SK-N-DZ (cell line): ENCODE results near the gene FRY.

Experiments
- DNase-seq: peaks from one replicate; pipeline ENCODE4 v3.0.0-alpha.2; 2015; ENCODE audit warnings: low spot score

FRY gene

DNA sequence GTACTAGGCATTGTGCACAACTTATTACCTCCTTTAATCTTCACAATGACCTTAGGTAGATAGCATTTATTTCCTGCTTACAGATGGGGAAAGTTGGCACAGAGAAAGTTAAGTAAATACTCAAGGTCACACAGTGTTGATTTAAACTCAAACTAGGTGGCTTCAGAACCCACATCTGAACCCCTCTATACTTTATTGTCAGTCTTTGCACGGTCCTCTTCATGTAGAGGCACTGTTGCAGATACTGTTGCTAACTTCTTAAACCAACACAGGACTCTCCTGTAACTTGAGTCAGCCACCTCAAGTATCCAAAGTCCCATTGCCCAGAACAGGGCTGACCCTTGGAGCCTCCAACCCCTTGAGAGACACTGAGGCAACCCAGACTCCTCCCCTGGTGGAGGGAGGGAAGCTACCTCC, 48.8 kb downstream of the FRY start:
- no peak for DNase-seq

DNA sequence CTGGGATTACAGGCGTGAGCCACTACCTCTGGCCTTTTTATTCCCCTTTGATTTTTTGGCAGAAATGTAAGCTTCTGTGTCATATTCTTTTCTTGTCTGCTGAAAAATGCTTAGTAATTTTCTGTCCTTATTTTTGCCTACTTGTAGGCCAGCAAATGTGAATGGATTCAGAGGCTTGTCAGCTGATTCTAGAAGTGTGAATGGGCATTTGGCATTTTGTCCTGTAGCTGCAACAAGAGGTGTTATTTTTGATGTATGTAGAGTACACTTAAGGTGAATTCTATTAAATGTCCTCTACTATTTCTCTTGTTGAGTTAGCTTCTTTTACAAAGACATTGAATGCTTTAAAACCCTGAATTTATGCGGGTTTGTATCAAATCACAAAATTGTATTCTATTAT, 50.0 kb downstream of the FRY start:
- DNase-seq: no peak

DNA sequence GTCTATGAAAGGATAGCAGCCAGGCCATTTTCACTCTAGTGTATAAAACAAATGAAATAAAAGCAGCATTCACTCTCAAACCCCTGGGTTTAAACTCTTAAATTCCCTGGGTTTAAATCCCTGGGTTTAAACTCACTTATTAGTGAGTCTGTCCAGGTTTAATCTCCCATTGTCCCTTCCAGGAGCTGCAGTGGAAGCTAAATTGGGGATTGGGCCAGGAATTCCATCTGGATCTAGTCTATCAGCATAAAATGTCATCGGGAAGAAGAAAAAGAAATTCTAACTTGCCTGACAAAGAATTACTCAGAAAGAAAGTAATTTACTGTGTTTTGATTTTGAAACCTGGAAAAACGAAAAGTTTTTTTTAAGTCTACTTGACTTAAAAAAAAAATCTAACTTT, 54.8 kb downstream of the FRY start:
- DNase-seq: no peak

DNA sequence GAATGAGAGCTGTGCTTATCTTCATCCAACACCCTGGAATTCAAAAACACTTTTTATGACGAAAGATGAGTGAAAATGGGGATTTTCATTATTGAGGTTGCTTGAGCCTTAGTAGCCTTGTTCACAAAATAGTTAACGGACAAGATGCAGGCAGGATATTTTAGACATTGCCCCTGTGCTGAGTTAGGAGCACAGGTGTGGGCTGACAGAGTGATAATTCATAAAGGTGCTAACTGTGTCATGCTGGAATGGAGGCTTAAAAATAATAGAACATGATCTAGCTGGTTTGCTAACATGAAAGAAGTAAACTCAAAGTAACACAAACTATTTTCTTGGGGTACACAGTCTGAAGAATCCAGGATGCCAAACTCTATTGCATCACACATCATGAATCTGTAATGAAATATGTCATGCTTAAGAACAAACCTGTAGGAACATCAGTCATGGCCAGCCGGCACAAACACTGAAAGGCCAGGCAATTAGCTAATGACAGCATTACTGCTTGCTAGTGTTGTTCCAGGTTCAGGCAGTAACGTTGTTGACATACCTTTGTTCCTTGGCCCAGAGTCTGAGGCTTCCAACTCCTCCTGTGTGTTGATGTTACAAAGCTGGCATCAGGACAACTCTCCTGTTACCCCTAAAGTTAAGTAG, 55.3 kb downstream of the FRY start:
- no peak for DNase-seq

DNA sequence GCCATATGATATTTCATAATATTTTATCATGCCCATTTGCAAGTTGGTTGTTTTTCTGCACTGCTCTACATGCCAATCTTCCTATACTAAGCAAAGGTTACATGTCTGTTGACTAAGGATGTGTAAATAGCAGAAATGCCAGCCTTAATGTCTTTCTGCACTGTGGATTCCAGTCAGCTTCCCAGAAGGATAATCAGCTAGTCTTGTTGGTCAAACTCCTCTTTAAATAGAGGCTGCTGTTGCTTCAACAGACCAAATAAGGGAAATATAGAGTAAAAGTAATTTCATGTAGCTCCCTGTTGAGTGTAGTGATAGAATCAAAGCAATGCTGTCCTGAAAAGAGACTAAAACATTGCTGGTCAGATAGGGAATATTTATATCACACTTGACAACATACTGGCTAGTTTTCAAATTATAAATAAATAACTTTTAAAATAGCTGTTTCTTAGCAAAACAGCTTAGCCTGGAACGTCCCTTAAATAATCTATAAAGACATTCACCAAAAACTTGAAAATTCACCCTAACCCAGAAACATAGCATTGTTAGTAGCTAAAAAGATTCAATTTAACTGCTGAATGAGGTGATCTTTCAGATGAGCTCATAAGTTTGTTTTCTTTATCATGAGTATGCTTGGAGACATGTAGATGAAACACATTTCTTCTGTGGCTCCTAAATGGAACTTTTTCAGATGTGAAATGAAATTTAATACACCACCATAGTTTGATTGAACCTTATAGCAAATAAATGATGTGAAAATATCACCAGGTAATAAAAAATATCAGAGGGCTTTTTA, 56.6 kb downstream of the FRY start:
- no peak for DNase-seq

DNA sequence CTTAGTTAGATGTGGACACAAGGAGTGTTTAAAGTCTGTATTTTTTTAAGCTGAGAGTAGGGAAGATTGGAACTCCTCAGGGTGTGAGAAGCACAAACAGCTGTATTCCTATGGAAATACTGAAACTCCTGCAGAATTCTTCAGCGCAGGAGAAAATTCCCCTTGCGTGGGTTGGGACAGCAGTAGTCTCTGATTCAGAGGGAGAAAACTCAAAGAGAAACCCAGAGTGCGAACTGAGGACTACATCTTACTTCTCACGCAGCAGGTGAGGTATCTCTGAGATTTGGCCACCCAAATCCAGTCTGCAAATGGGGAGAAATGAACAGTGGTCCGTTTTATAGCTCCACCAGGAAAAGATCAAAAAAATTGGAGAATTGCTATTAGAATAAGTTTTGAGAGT, 60.9 kb downstream of the FRY start:
- DNase-seq: no peak

DNA sequence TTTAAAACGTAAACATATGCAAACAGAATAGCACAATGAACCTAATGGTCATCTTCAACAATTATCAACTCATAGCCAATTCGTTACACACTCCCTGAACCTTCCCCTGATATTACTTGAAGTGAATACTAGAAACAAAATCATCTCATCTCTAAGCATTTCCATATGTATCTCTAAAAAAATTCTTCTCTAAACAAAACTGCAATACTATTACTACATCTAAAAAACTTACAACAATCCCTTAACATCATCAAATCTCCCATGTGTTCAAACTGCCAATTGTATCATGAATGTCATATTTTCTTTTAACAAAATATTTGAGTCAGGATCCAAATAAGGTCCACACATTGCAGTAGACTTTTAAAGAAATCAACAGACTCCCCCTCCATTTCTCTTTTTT, 61.4 kb downstream of the FRY start:
- DNase-seq: no peak

DNA sequence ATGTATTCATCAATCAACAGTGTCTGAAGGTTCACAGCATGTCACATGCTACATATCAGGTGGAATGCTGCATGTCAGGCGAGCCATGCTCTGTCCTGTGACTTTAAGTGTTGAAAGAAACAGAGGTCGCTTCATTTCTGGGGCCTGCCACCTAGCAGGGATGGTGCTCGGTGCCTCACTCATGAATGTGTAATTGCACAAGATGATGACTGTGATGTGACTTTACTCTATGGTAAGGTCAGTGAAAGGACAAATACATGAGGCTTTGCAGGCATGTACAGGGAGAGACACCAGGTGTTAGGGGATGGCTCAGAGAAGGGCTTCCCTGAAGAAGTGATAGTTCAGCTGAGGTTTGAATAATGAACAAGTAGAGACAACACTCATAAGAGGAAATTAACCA, 66.7 kb downstream of the FRY start:
- DNase-seq: no peak

DNA sequence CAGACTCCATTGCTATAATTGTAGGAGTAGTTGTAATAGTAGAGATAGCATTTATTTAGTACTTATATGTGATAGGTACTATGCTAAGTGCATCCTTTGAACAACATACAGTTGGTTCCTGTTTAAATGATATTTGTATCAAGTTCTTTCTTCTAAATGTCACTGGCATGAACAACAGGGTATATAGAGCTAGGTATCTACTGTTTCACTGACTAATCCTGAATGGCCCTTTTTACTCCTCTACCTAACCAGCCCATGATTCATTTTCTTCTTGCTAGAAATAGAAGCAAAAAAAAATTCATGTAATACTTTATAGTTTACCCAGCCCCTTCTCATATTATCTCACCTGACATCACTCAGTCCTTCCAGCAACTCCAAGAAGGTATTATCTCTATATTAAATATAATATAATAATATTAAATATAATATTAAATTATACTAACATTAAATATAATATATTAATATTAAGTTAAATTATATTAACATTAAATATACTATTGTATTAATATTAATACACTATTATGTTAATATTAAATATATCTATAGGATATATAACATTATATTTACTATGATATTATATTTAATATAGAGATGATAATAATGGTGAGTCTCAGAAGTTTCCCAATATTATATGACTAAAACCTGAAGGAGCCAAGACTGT, 74.2 kb downstream of the FRY start:
- DNase-seq: no peak

DNA sequence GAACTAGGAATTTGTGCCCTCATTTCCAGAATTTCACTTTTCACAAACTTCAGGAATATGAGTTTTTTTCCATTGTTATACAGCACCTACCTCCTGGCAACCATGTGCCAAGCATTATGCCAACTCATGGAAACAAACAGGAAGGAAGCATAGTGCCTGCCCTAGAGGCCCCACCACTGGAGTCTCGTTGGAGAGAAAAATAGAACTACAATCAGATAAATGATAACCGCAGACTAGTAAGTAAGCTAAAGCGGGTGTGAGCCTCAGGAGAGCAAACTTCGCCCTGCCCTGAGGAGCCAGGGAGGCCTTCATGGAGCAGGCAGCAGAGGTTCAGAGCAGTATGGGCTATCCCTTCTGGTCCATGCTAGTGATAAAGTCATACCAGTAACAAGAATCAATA, 75.9 kb downstream of the FRY start:
- DNase-seq: no peak

DNA sequence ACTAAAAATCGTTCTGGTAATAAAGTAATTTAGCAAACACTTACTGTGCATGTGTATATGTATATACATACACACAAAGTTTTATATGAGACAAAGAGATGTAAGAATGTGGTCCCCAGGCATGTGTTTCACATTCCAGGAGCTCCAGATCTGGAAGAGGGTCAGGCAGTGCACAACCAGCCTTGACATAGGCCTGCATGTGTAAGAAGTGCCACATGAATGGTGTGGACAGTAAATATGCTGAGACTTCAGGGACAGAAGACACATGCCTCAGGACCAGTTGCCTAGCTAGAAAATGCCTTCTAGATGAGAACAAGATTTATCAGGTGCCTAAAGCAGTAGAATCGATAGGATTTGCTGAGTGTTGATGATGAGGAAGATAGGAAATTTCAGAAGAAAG, 76.4 kb downstream of the FRY start:
- DNase-seq: no peak

DNA sequence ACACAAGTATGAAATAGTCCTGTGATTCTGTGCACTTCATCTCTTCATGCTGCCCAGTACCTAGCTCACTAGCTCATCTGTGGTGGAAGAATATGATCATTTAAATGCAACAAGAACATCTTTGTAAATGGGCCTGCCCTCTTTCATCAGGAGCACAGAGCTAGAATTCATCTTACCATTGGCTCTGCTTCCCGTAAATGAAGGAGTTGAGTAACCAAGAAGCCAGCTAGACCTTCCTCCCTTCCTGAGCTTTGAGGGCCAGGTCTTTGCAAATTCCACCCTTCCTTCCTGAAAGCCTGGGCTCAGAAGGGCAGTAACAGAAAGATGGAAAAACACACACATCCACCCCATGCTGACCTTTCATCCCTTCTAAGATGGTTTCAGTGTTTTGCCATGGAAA, 82.0 kb downstream of the FRY start:
- no peak for DNase-seq

DNA sequence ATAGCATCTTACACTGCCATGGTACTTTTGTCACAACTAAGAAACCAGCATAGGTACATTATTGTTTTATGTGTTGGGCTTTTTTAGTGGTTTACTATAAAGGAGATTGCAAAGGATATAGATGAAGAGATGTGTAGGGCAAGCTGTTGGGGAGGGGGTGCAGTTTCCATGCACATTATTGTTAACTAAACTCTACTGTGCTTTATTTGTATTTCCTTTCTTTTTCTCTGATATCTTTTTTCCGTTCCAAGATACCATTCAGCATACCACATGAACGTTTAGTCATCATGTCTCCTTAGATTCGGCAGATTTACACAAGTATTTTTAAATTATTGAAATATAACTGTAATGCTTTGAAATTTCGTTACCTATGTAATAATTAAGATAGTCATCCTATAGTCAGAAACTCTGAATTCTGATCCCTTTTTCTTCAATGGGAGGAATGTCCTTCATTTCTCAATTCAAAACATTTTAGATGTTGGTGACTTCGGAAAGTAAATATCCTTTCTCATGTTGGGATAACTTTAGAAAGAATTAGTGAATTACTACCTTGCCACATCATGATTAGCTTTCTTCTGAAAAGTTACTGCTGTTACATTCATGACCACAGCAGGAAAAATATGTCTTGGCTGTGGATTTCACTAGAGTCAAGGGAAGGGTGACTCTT, 82.8 kb downstream of the FRY start:
- no peak for DNase-seq

DNA sequence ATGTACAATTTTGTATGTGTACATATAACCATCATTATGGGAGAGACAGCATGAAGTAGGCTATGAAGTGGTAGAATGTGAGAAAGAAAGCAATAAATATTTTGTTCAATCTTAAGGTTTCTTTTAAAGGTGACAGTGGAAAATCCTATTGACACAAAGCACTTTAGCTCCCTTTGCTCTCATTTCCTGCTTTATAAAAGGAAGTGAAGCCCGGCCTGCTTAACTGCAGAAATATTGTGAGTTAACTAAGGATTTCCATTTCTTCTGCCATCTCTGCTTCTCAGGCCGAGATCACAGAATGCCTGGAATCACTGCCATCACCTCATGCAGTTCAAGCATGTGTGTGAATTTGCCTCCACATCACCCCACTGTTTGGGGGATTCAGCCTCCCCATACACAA, 83.5 kb downstream of the FRY start:
- DNase-seq: no peak

DNA sequence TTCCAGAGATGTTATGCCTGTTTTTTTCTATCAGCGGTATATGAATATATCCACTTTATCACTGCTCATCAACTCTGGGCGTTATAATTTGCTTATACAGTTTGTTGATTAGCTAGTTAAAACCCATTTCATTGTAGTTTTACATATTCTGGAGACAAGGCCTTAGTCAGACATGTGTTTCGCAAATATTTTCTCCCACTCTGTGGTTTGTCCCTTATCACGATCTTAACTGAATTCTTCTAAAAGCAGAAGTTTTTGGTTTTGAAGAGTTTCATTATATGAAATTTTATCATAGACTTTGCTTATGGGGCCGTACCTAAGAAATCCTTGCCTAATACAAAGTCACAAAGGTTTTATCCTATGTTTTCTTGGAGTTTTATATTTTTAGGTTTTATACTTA, 84.6 kb downstream of the FRY start:
- no peak for DNase-seq

DNA sequence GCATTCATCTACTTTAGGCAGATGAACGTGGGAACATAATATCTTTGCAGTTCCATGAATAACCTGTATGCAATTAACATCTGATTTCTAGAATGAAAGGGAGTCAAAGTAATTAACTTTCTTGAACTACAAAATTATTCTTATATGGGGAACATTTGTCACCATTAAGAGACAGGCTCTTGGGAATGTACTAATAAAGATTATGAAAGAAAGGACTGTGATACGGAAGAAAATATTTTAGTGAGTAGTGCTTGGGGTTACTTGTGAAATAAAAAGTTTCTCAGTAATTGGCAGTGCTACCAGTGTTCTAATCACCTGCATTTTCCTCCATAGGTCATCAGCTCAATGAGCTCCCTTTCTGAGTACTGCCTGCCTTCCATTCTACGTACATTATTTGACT, 85.4 kb downstream of the FRY start:
- DNase-seq: no peak

DNA sequence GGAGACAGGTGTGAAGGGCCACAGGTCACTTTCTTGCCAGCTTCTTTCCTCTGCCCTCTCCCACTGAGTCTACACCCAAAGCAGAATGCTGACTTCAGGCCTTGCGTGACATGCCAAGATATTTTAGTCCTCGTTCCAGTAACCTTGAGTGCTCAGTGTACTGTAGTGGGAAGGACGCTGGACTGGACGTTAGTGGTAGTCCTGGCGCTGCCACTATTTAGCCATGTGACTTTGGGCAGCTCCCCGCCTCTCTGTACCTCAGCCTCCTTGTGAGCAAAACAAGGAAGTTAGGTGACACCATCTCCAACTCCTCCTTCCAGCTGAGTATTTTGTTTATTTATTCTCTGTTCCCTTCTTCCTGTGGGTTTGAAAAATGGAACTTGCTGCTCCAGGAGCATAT, 86.1 kb downstream of the FRY start:
- no peak for DNase-seq

DNA sequence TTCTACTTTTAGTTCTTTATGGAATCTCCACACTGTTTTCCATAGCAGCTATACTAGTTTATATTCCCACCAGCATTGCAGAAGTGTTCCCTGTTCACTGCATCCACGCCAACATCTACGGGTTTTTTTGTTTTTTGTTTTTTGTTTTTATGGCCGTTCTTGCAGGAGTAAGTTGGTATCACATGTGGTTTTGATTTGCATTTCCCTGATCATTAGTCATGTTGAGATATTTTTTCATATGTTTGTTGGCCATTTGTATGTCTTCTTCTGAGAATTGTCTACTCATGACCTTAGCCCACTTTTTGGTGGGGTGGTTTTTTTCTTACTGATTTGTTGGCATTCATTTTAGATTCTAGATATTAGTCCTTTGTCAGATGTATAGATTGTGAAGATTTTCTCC, 89.7 kb downstream of the FRY start:
- DNase-seq: no peak

DNA sequence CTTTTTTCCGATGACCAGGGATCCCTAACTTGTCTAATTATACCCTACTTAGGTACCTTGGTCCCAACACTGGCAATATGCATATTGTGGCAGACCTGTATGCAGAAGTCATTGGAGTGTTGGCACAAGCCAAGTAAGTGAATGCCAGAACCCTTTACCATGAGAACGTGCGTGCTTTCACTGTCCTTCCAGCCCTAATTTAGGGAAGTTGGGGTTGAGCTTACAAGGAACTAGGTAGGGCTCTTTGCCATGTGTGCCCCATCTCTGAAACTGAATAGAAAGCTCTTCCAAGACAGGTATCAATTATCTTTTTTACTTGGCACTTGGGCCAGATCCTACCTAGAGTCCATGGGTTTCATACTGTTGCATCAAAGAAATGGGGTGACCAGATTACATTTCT, 93.2 kb downstream of the FRY start:
- DNase-seq: no peak

DNA sequence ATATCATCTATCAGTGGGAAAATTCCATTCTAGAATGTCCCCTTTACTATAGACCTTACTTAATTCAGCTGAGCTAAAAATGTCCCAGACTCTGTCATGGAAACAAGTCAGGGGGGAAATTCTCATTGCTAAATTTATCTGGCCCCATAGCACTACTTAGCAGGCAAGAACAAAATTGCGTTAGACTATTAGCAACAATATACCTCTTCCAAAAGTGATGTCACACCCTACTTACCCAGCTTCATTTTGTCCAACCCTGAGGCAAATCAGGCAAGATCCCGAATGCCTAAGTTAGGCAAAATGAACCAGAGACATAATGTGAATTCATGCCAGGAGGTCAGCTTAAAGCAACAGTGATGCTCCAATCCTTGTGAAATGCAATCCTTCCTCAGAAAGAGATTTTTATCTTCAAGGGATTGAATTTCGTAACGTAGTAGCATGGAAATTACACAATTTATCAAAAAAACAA, 93.7 kb downstream of the FRY start:
- no peak for DNase-seq

DNA sequence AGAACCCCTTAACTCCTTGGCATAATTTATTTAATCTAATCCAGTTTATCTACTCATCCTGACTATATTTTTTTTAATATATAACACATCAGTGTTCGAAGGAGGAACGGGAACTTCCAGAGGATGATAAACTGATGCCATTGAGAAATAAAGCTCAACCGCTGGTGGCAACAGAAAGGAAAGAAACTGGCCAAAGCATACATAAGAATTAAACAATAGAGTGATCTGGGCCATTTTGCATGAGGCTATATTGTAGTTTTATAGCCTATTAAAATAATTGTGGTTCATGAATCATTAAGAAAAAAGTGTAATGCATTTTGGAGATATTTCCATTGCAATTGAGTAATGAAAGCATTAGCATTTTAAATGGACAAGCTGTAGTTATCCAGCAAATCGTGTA, 94.2 kb downstream of the FRY start:
- no peak for DNase-seq

DNA sequence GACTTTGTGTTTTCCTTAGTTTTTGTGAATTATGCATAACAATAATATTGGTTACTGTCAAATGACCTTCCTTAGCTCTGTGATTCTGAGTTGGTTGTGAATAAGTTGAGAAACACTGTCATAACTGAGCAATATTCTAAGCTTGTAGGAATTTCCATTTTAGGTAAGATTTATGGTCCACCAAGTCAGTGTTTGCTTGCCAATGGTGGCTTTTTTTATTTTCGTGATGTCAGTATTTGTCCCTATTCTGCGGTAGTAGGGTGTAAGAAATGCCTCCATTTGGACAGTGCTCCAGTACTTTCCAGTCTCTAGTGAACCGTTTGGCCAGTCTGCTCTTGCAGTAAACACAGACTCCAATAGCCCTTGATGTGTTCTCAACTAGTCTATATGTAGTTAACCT, 94.7 kb downstream of the FRY start:
- no peak for DNase-seq
